PFSK-1 (cell line): ENCODE results near the gene SND1.

ENCODE experiments used
- POLR2AphosphoS5 ChIP-seq: IDR thresholded peaks from 2 replicates; pipeline ENCODE4 v1.6.1; 2012; ENCODE audit warnings: low read depth, mild to moderate bottlenecking, control low read depth, low read length, moderate library complexity
- SIN3A ChIP-seq: IDR thresholded peaks from 2 replicates; pipeline ENCODE4 v1.6.1; 2012; ENCODE audit warnings: mild to moderate bottlenecking, low read length, moderate library complexity, borderline replicate concordance; ENCODE audit not compliant: insufficient read depth

- TF ChIP-seq POLR2AphosphoS5: no peak
- no peak for TF ChIP-seq SIN3A
Observed at GRCh38 chr7:128110641-128111364, 458.8 kb downstream of the SND1 start.
